Spleen (tissue), 11 donors: ENCODE measurements around the gene MEGF8. TPM values are rescaled to one million over a fixed set of nuclear protein-coding genes. Genes with fewer than 3 reads are reported as not detected.

Source experiments
- DNase-seq: peaks from one replicate; pipeline ENCODE4 v3.0.0-alpha.2; 2020
- H3K27ac ChIP-seq, 8 donors: fragments of 200-600 bp; sonication (generic) in 7 of 8; 1 replicate in 4 of 8; 2 replicates in 4 of 8; pipeline versions ENCODE4 v1.5.0 to v1.8.0; 2016 to 2021; ENCODE audit warnings: inconsistent platforms in 4 of 8, mild to moderate bottlenecking in 4 of 8, moderate library complexity in 1 of 8
- H3K27me3 ChIP-seq, 7 donors: fragments of 200-600 bp; sonication (generic) in 6 of 7; replicated peaks in 1 of 7; 1 replicate in 4 of 7; 2 replicates in 3 of 7; pipeline versions ENCODE4 v1.5.0 to v1.8.0; 2016 to 2021; ENCODE audit warnings: inconsistent platforms in 3 of 7, mild to moderate bottlenecking in 1 of 7
- H3K36me3 ChIP-seq, 6 donors: fragments of 200-600 bp; sonication (generic) in 5 of 6; 1 replicate in 4 of 6; 2 replicates in 2 of 6; pipeline versions ENCODE4 v1.5.0 to v1.8.0; 2016 to 2021; ENCODE audit warnings: inconsistent platforms in 2 of 6
- H3K4me1 ChIP-seq, 6 donors: fragments of 200-600 bp; sonication (generic) in 5 of 6; 1 replicate in 3 of 6; 2 replicates in 3 of 6; pipeline versions ENCODE4 v1.5.0 to v1.8.0; 2016 to 2021; ENCODE audit warnings: inconsistent platforms in 3 of 6
- H3K4me3 ChIP-seq, 8 donors: fragments of 200-600 bp; sonication (generic) in 7 of 8; 1 replicate in 4 of 8; 2 replicates in 4 of 8; pipeline versions ENCODE4 v1.5.0 to v1.8.0; 2016 to 2021; ENCODE audit warnings: inconsistent platforms in 4 of 8, mild to moderate bottlenecking in 4 of 8, moderate library complexity in 2 of 8
- H3K9me3 ChIP-seq, 8 donors: fragments of 200-600 bp; sonication (generic) in 7 of 8; 1 replicate in 4 of 8; 2 replicates in 4 of 8; pipeline versions ENCODE4 v1.5.0 to v1.8.0; 2016 to 2021; ENCODE audit warnings: inconsistent platforms in 4 of 8
- CTCF ChIP-seq, 11 experiments: fragments of 200-600 bp in 7 of 11; fragments of 450-650 bp in 4 of 11; sonication (generic) in 4 of 11; IDR thresholded peaks in 8 of 11; conservative IDR thresholded peaks in 3 of 11; 1 replicate in 7 of 11; 2 replicates in 4 of 11; pipeline versions ENCODE4 v1.4.0 to v1.8.0; 2016 to 2021; ENCODE audit warnings: antibody characterized with exemption in 11 of 11, inconsistent platforms in 4 of 11, mild to moderate bottlenecking in 1 of 11
- POLR2A ChIP-seq, 3 donors: fragments of 450-650 bp; IDR thresholded peaks; one replicate each; pipeline ENCODE4 v1.5.1; 2017; ENCODE audit warnings: antibody characterized with exemption in 3 of 3, mild to moderate bottlenecking in 1 of 3
- POLR2AphosphoS5 ChIP-seq, 3 donors: sonication (generic); formaldehyde crosslinking; IDR thresholded peaks; one replicate each; pipeline ENCODE4 v1.5.1; 2017; ENCODE audit warnings: antibody characterized with exemption in 3 of 3
- WGBS, 5 donors: extraction: QIAGEN DNeasy Blood & Tissue Kit in 3 of 5; methylation state at CpG; one replicate each; pipeline versions ENCODE4 v1.1.5 to v1.1.7; 2013 to 2018; 5-methylcytosine and 5-hydroxymethylcytosine counted together
- intact Hi-C: fragments of 100-400 bp; cut with DNase I; formaldehyde crosslinking; loops from one replicate; pipeline ENCODE4 v1.15.0; 2023; ENCODE audit warnings: low total_unique reads
- polyA plus RNA-seq, 3 donors: library from polyadenylated mRNA; stranded (reverse); fragments of 200-250 nt; gene quantifications; one replicate each; pipeline ENCODE4 v1.2.1, GENCODE V29; 2013
- total RNA-seq, 7 donors: library from RNA; depleted of rRNA in 3 of 7; stranded (reverse); fragments of >200 nt in 3 of 7; fragmentation: NEBNext Ultra II Directional in 4 of 7; extraction: Animal tissue kit (Norgen Biotek cat#: 25700) in 4 of 7; gene quantifications; one replicate each; pipeline versions ENCODE4 v1.1.0 to v1.2.1, GENCODE V29; 2016 to 2021
- donor health status: healthy with polysubstance abuse.
- donor health status: DM: no; HTN: no; CAD: no; lungs with moderate emphysema.
- donor health status: DM: no; HTN: no; CAD: no.
- donor health status: Bipolar disorder and iron deficiency.
- donor health status: healthy.
- donor health status: DM: no; HTN: no; CAD: no.
- donor health status: DM: yes; HTN: yes; CAD: no.

MEGF8 gene
- total and polyA plus RNA-seq, 10 donors: 2.3 to 26.2 (median 18.7) TPM

GRCh38 chr19:42368360-42368759, 42.9 kb downstream of the MEGF8 start:
- Histone ChIP-seq H3K36me3 (peaks cover 0 to 31% (median 5%) of the 10 kb centered on the region in 6 donors), H3K27me3 (no peaks in the 10 kb centered on the region), H3K9me3 (peaks cover 0 to 11% (median 2%) of the 10 kb centered on the region in 8 donors), H3K4me3 (no peak overlapping the region), H3K27ac (no peak overlapping the region), H3K4me1 (peaks cover 0 to 58% (median 25%) of the 10 kb centered on the region in 6 donors)
- no peak for DNase-seq
- no peak for TF ChIP-seq CTCF (IDR thresholded peaks at IDR 0.05 in 8 of 11, conservative IDR thresholded peaks at IDR 0.05 in 3 of 11)
- WGBS, 5 donors: 94 to 100% (median 96%) methylated on average over 6 to 11 of the region's 11 CpGs
- intact Hi-C loops: no loop called here

GRCh38 chr19:42368765-42369164, 43.3 kb downstream of the MEGF8 start:
- intact Hi-C loops: no loop called here
- Histone ChIP-seq H3K27me3 (no peaks in the 10 kb centered on the region), H3K9me3 (peaks cover 0 to 7% (median 2%) of the 10 kb centered on the region in 8 donors), H3K4me1 (peaks cover 0 to 54% (median 23%) of the 10 kb centered on the region in 6 donors), H3K27ac (no peak overlapping the region), H3K36me3 (peaks cover 0 to 27% (median 1%) of the 10 kb centered on the region in 6 donors), H3K4me3 (no peak overlapping the region)
- WGBS, 5 donors: 87 to 95% (median 94%) methylated on average over 15 of the region's 15 CpGs
- no peak for DNase-seq
- TF ChIP-seq POLR2A (IDR thresholded peaks at IDR 0.05) (no peak), CTCF (IDR thresholded peaks at IDR 0.05 in 8 of 11, conservative IDR thresholded peaks at IDR 0.05 in 3 of 11) (no peak), POLR2AphosphoS5 (IDR thresholded peaks at IDR 0.05) (no peak)

GRCh38 chr19:42369433-42370067, 44.1 kb downstream of the MEGF8 start:
- no peak for DNase-seq
- intact Hi-C loops: no loop called here
- WGBS, 5 donors: 95 to 96% (median 95%) methylated on average over 21 to 27 of the region's 27 CpGs
- Histone ChIP-seq H3K4me3 (no peak overlapping the region), H3K36me3 (peaks cover 0 to 22% (median 2%) of the 10 kb centered on the region in 6 donors), H3K27ac (peak overlapping the region in 1 of 8 donors; percentile 61), H3K4me1 (peaks cover 0 to 46% (median 15%) of the 10 kb centered on the region in 6 donors), H3K27me3 (no peaks in the 10 kb centered on the region), H3K9me3 (no peaks in the 10 kb centered on the region)
- TF ChIP-seq POLR2A (IDR thresholded peaks at IDR 0.05) (no peak), POLR2AphosphoS5 (IDR thresholded peaks at IDR 0.05) (peak in 1 of 3 donors; percentile 9), CTCF (IDR thresholded peaks at IDR 0.05 in 8 of 11, conservative IDR thresholded peaks at IDR 0.05 in 3 of 11) (no peak)

GRCh38 chr19:42370068-42370520, 44.7 kb downstream of the MEGF8 start:
- DNase-seq: no peak
- H3K27ac ChIP-seq: peak overlapping the region in 4 of 8 donors; percentile 28 to 61 (median 54)

More at GRCh38 chr19:42370068-42370520, 44.7 kb downstream of the MEGF8 start:
- intact Hi-C loops: no loop called here
- TF ChIP-seq CTCF (IDR thresholded peaks at IDR 0.05 in 8 of 11, conservative IDR thresholded peaks at IDR 0.05 in 3 of 11): no peak
- Histone ChIP-seq H3K27me3 (no peaks in the 10 kb centered on the region), H3K36me3 (peaks cover 0 to 24% (median 3%) of the 10 kb centered on the region in 6 donors), H3K9me3 (no peaks in the 10 kb centered on the region), H3K4me3 (peak overlapping the region in 1 of 8 donors; percentile 25), H3K4me1 (peaks cover 0 to 41% (median 10%) of the 10 kb centered on the region in 6 donors)
- WGBS, 5 donors: 79 to 91% (median 84%) methylated on average over 4 to 9 of the region's 9 CpGs
